PC-9 (cell line): ENCODE measurements around the gene ATP1A2. TPM values are rescaled to one million over a fixed set of nuclear protein-coding genes. Genes with fewer than 3 reads are reported as not detected.

Experiments
- BruUV-seq: library from RNA; stranded (reverse); fragments of 400-500 nt; replicated peaks from 2 replicates; lab custom pipeline; 2021; lab: Mats Ljungman, UMichigan
- CTCF ChIA-PET: fragments of 300-600 bp; sonication (Branson Sonifier 250); formaldehyde crosslinking; loops from one replicate; lab custom pipeline; 2022; ENCODE audit warnings: antibody characterized with exemption; lab: Charles Lee
- POLR2A ChIA-PET: fragments of 300-600 bp; sonication (Branson Sonifier 250); formaldehyde crosslinking; loops from one replicate; lab custom pipeline; 2022; ENCODE audit warnings: antibody characterized with exemption; ENCODE audit not compliant: unreplicated experiment; lab: Charles Lee
- DNase-seq, 2 experiments: peaks; one replicate each; pipeline versions ENCODE4 v3.0.0 to v3.0.0-alpha.2; 2015 to 2022; ENCODE audit warnings: mixed read lengths in 1 of 2
- H2AFZ ChIP-seq: fragments of 200-600 bp; sonication (generic); 2 replicates; pipeline ENCODE4 v1.8.1; 2017; ENCODE audit warnings: antibody characterized with exemption
- H3F3A ChIP-seq: fragments of 200-600 bp; sonication (generic); 2 replicates; pipeline ENCODE4 v1.8.1; 2017; ENCODE audit warnings: antibody characterized with exemption, mild to moderate bottlenecking, low read depth; ENCODE audit not compliant: insufficient read depth
- H3K27ac ChIP-seq: fragments of 200-600 bp; sonication (generic); 2 replicates; pipeline ENCODE4 v1.6.1; 2016; ENCODE audit warnings: mixed run types
- H3K27me3 ChIP-seq: fragments of 200-600 bp; sonication (generic); 2 replicates; pipeline ENCODE4 v1.6.1; 2016; ENCODE audit warnings: low read depth, mixed run types; ENCODE audit not compliant: insufficient read depth
- H3K36me3 ChIP-seq: fragments of 200-600 bp; sonication (generic); 2 replicates; pipeline ENCODE4 v1.6.1; 2016; ENCODE audit warnings: low read depth, mixed run types
- H3K4me1 ChIP-seq: fragments of 200-600 bp; sonication (generic); replicated peaks from 2 replicates; pipeline ENCODE4 v1.6.1; 2016; ENCODE audit warnings: mixed run types; ENCODE audit not compliant: insufficient read depth
- H3K4me2 ChIP-seq: fragments of 200-600 bp; sonication (generic); 2 replicates; pipeline ENCODE4 v1.6.1; 2017; ENCODE audit warnings: mixed run types
- H3K4me3 ChIP-seq: fragments of 200-600 bp; sonication (generic); 2 replicates; pipeline ENCODE4 v1.6.1; 2016; ENCODE audit warnings: mixed run types
- H3K79me2 ChIP-seq: fragments of 200-600 bp; sonication (generic); 2 replicates; pipeline ENCODE4 v1.6.1; 2017; ENCODE audit warnings: low read depth, mixed run types
- H3K9me2 ChIP-seq: fragments of 200-600 bp; sonication (generic); 2 replicates; pipeline ENCODE4 v1.8.1; 2017; ENCODE audit warnings: mild to moderate bottlenecking; ENCODE audit not compliant: insufficient read depth
- H3K9me3 ChIP-seq: fragments of 200-600 bp; sonication (generic); 2 replicates; pipeline ENCODE4 v1.8.1; 2016; ENCODE audit warnings: low read depth; ENCODE audit not compliant: insufficient read depth
- H4K20me1 ChIP-seq: fragments of 200-600 bp; sonication (generic); 2 replicates; pipeline ENCODE4 v1.8.1; 2017; ENCODE audit not compliant: insufficient read depth
- CTCF ChIP-seq: fragments of 200-600 bp; sonication (generic); conservative IDR thresholded peaks from 2 replicates; pipeline ENCODE4 v1.6.1; 2017; ENCODE audit warnings: mixed run types, antibody characterized with exemption, mild to moderate bottlenecking, moderate library complexity
- EZH2 ChIP-seq: fragments of 200-600 bp; sonication (generic); IDR thresholded peaks from 2 replicates; pipeline ENCODE4 v1.8.0; 2017; ENCODE audit warnings: antibody characterized with exemption, low read depth
- intact Hi-C: fragments of 100-400 bp; cut with micrococcal nuclease; formaldehyde crosslinking; loops from one replicate; pipeline ENCODE4 v1.10.0; 2022; ENCODE audit not compliant: unreplicated experiment
- total RNA-seq: library from RNA; stranded (reverse); gene quantifications from 2 replicates; pipeline ENCODE4 v1.2.3, GENCODE V29; 2021

ATP1A2 gene
- total RNA-seq, 1 experiment from 2014 or later, result 1.1 TPM

- Histone ChIP-seq H3K4me2 (no peak overlapping the region), H3K4me3 (no peak overlapping the region), H3K36me3 (no peaks in the 10 kb centered on the region), H3K4me1 (no peaks in the 10 kb centered on the region), H3K79me2 (no peaks in the 10 kb centered on the region), H3K9me2 (no peaks in the 10 kb centered on the region), H4K20me1 (no peaks in the 10 kb centered on the region), H3K9me3 (no peaks in the 10 kb centered on the region), H3K27me3 (peaks cover 39% of the 10 kb centered on the region), H2AFZ (no peak overlapping the region), H3K27ac (no peak overlapping the region), H3F3A (no peaks in the 10 kb centered on the region)
- CTCF ChIA-PET, result no interaction called here
- TF ChIP-seq CTCF, result no peak
- no peak for TF ChIP-seq EZH2
- intact Hi-C loops, result no loop called here
- POLR2A ChIA-PET, result interaction anchor here (0.6 kb wide), 1 partner anchor 31 kb away, joined by 8 read pairs; no protein-coding TSS in a partner anchor
- DNase-seq, result no peak
- BruUV-seq, result no TSS peak
These were observed 40.7 kb upstream of the ATP1A2 start for GRCh38 chr1:160074865-160075264.

- intact Hi-C loops, result no loop called here
- BruUV-seq, result no TSS peak
- Histone ChIP-seq H3K27me3 (peaks cover 41% of the 10 kb centered on the region), H3K79me2 (no peaks in the 10 kb centered on the region), H2AFZ (no peak overlapping the region), H4K20me1 (no peaks in the 10 kb centered on the region), H3K9me2 (no peaks in the 10 kb centered on the region), H3K27ac (no peak overlapping the region), H3F3A (no peaks in the 10 kb centered on the region), H3K4me3 (no peak overlapping the region), H3K9me3 (no peaks in the 10 kb centered on the region), H3K4me1 (no peaks in the 10 kb centered on the region), H3K4me2 (no peak overlapping the region), H3K36me3 (no peaks in the 10 kb centered on the region)
- ChIA-PET CTCF (no interaction called here), POLR2A (no interaction called here)
- no peak for TF ChIP-seq CTCF
- no peak for TF ChIP-seq EZH2
- no peak for DNase-seq
These were observed 39.7 kb upstream of the ATP1A2 start for GRCh38 chr1:160075836-160076235.

GRCh38 chr1:160076295-160076694, 39.3 kb upstream of the ATP1A2 start:
- Histone ChIP-seq H3F3A (no peaks in the 10 kb centered on the region), H3K36me3 (no peaks in the 10 kb centered on the region), H3K4me2 (no peak overlapping the region), H3K9me2 (no peaks in the 10 kb centered on the region), H4K20me1 (no peaks in the 10 kb centered on the region), H3K9me3 (no peaks in the 10 kb centered on the region), H2AFZ (no peak overlapping the region), H3K4me3 (no peak overlapping the region), H3K27ac (no peak overlapping the region), H3K27me3 (peaks cover 41% of the 10 kb centered on the region), H3K4me1 (no peaks in the 10 kb centered on the region), H3K79me2 (no peaks in the 10 kb centered on the region)
- no peak for TF ChIP-seq EZH2
- no peak for TF ChIP-seq CTCF
- ChIA-PET POLR2A (no interaction called here), CTCF (interaction anchor here (0.7 kb wide), 1 partner anchor 18 kb away, joined by 4 read pairs; no protein-coding TSS in a partner anchor)
- no TSS peak for BruUV-seq
- intact Hi-C loops, result no loop called here
- no peak for DNase-seq
